GM18526 (cell line): Measurements from ENCODE around the gene GJB5.

Source experiments
- POLR2A ChIP-seq: IDR thresholded peaks from 3 replicates; pipeline ENCODE4 v1.6.1; 2011; ENCODE audit not compliant: insufficient read length; ENCODE audit errors: extremely low read depth

Gene GJB5

GRCh38 chr1:34781071-34781843, 26.4 kb downstream of the GJB5 start, which contains the start of gene GJB3:
Gene GJB3 (plus strand): TSS chr1:34781214. CDS start chr1:34784763, 3,549 bp downstream.
- no peak for TF ChIP-seq POLR2A

- TF ChIP-seq POLR2A, result no peak
These were observed 27.1 kb downstream of the GJB5 start for GRCh38 chr1:34781844-34782391.

GRCh38 chr1:34784751-34785221, 29.9 kb downstream of the GJB5 start:
- no peak for TF ChIP-seq POLR2A

- TF ChIP-seq POLR2A, result no peak
These were observed 30.5 kb downstream of the GJB5 start for GRCh38 chr1:34785231-34785874.

GRCh38 chr1:34785875-34786470, 31.1 kb downstream of the GJB5 start:
- TF ChIP-seq POLR2A, result no peak

GRCh38 chr1:34786521-34787325, 31.9 kb downstream of the GJB5 start:
- TF ChIP-seq POLR2A, result no peak

GRCh38 chr1:34787461-34788420, 32.9 kb downstream of the GJB5 start:
- no peak for TF ChIP-seq POLR2A

- TF ChIP-seq POLR2A, result no peak
These were observed 36.1 kb downstream of the GJB5 start for GRCh38 chr1:34790985-34791384.

GRCh38 chr1:34792424-34792823, 37.6 kb downstream of the GJB5 start:
- TF ChIP-seq POLR2A, result no peak

- no peak for TF ChIP-seq POLR2A
These were observed 38.3 kb downstream of the GJB5 start, which contains the start of gene GJA4 for GRCh38 chr1:34792868-34793727. Gene GJA4 (plus strand): TSS chr1:34792999. CDS start chr1:34794214, 1,215 bp downstream.

- TF ChIP-seq POLR2A, result no peak
These were observed 39.3 kb downstream of the GJB5 start for GRCh38 chr1:34794001-34794789.

- TF ChIP-seq POLR2A, result no peak
These were observed 39.9 kb downstream of the GJB5 start for GRCh38 chr1:34794790-34795180.
